NCI-H2107 (cell line): ENCODE data around the gene CASS4.

Source experiments
- DNase-seq: peaks from one replicate; lab custom pipeline; 2025; lab: John Stamatoyannopoulos, UW

CASS4 gene

DNA sequence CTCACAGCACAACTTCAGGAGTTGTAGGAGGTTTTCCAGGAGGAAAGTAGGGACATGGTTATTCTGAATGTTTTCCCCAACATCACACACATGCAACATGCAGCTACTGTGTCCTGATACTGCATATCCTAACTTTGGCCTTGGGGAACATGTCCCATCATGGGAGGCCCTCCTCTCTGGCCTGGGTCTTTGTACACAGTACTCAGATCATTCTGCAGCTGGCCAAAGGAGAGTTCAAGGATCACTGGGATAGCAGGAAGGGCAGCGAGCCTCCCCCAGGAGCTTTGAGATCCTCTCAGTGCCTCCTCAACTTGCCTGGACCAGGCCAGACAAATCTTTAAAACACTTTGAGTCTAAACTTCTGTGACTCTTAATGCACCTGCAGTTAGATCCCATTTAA, 12.9 kb downstream of the CASS4 start:
- DNase-seq = no peak

DNA sequence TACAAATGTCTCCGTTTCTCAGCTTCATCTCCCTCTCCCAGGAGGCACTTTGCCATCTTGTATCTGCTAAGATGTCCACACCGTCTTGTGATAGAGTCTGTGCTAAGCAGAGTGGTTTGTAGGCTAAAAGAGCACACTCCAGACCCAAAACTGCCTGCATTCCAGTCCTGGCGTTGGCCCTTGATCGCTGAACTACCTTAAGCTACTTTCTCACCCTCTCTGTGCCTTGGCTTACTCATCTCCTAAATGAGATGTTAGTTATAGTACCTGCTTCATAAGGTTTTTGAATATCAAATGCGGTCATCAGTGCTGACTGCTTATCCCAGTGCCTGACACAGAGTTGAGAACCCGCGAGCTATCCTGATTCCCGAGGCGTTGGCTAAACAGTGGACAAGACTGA, 14.0 kb downstream of the CASS4 start:
- no peak for DNase-seq

DNA sequence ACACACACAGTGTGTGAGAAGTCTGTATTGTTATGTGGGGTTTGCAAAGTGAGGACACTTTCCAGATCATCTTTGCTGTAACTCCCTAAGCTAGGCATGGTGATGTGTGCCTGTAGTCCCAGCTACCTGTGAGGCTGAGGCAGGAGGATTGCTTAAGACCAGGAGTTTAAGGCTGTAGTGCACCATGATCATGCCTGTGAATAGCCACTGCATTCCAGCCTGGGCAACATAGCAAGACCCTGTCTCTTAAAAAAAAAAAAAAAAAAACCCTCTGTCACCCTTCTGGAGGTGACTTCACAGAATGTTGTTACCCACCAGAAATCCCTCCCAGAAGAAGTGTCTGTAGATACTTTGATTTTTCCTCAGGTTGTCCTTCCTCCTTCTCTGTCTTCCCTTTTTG, 14.9 kb downstream of the CASS4 start:
- DNase-seq = no peak

DNA sequence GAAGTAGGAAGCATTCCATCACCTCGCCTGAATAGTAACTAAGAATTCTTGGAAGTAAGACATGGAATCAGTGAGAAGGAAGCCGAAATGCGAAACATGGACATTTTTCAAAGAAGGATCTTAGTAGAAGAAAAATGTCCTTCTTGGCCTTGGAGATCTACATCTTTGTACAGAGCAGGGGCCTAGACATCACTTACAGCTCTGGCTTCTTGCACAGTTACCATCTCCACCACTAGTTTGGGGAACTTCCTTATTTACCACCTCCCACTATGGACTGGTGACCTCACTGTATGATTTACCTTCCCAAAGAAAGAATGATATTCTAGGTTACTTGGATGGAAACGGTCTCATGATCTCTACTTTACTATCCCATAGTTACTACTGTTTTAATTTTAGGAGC, 15.7 kb downstream of the CASS4 start:
- DNase-seq = no peak

DNA sequence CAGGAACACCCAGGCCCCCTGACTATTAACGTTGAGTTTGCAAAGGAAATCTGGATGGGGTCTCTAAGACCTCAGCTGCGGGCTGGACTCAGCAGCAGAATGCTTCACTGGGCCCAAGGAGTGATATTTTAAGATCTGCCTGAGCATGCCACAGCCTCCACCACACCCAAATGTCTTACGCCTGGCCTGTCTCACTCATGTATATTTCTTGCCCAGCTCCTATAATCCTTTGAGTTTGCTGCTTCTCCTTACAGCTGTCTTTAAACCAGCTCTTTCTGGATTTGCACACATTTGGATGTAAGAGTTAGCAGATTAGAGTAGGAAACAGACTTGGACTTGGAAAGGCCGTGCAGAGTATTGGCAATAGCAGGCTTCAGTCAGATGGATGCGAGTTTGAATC, 16.4 kb downstream of the CASS4 start:
- DNase-seq = no peak

DNA sequence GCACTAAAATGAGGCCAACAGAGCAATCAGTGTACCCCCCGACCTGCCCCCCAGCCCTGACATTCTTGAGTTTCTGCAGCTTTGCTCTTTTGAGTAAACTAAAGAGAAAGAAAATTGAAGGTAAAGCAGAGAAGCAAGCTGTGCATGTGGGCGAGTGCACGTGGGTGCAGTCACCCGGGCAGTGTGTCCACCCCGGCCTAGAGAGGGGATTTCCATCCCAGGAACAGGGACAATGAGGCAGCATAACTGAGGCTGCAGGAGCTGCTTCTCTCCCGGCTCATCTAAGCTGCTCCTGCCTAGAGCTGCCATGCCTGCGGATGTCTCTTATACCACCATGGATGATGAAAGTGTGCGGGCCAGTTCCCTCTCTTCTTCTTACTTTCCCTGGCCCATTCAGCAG, 16.8 kb downstream of the CASS4 start:
- no peak for DNase-seq

DNA sequence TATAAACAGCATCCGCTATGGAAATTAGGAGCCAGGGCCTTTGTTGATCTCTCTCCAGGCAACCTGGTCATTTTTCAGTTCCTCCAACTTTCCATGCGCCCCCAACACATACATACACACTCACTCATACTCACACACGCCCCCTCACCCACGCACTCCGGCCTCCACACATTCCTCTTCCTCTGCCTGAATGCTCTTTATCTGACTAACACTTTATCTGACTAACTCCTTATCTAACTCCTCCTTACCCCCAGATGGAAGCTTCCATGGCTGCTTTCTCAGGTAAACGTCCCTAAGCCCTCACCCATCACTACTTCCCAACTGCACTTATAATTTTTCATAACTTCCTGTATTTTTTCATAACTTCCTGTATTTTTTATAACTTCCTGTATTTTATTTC, 17.4 kb downstream of the CASS4 start:
- DNase-seq = no peak

DNA sequence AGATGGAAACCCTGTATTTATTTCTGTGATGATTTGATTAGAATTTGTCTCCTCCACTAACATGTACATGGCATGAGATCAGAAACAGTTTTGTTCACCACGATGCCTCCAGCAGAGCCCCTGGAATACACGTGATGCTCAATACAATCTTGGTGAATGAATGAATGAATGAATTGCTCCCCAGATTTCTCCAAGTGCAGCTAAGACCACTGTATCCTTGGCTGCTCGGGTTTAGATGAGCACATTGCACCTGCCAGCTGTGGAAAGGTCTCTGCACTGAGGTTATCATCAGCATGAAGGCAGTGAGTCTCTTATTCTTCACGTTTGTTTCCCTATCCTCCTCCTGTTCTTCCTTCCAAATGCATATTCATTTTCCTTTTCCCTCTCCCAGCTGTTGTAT, 17.9 kb downstream of the CASS4 start:
- no peak for DNase-seq

DNA sequence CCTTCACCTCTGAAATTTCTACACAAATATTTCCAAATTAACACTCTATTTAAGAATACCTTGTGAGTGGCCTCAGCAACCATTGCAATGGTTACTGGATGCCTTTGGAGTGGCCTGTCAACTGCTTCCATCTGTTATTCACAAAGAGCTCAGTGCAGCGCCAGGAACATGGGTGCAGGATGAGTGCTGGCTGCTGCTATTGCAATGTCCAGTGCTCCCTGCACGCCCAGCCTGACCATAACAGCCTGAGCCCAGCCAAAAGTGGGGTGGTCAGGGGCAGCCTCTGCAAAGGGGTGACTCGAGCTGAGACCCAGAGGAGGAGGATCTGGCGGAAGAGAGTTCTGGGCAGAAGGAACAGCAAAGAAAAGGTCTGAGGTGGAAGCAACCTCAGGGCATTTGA, 18.4 kb downstream of the CASS4 start:
- DNase-seq = no peak

DNA sequence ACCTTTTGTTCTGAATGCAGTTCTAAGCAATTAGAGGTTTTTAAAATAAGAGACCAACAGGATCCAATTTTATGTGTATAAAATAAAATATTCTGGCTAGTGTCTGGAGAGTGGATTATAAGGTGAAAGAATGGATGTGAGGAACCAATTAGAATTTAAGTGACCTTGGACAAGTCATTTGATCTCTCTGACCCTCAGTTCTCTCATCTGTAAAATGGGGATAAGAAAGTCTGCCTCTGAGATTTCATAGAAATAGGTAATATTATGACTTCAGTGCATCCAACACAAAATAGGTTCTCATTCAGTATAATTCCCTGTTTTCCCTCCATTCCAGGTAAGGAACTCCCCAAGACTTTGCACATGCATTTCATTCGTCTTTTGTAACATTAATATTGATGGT, 18.9 kb downstream of the CASS4 start:
- DNase-seq = no peak

DNA sequence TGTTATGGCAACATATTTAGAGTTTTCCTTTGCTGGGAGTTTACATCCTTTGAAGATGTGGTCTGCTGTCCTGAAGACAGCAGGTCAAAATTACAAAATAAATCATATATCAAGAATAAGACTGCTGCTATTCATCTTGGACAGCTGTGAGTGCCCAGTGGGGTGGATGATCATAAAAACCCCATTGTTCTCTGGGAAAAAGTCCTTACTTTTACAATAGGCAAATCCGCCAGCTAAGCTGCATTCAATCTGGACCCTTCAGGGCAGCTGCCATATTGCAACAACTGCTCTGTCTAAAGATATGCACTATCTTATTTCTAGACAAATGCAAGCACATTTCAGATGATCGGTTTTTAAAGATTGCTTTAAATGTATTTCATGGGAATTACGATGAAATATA, 19.4 kb downstream of the CASS4 start:
- DNase-seq = no peak

DNA sequence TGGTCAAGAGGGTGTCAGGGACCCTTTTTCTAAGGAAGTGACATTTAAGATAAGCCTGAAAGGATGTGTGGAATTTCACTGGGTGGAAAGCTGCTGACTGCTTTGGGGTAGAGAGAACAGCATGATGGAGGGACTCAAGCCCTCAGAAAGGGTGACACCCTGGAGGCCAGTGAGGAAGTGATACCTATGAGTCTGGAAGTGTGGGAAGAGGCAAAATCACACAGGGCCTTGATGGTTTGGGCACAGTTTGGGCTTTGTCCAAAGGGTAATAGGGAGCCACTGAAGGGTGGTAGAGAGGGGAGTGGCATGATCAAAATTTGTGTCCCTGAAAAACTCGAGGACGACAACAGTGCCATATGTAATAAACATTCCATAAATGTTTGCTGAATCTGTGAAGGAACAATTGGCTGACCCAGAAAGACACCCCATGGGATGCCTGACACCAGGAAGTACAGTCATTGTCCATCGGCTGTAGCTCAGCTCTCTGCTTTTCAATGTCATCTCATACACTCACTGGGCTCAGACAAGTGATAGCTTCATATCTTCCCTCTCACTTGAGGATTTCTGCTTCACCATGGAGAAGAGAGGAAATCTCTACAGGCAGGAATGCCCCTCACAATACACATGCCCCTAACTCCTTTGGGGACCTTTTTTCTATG, 21.3 kb downstream of the CASS4 start:
- no peak for DNase-seq

DNA sequence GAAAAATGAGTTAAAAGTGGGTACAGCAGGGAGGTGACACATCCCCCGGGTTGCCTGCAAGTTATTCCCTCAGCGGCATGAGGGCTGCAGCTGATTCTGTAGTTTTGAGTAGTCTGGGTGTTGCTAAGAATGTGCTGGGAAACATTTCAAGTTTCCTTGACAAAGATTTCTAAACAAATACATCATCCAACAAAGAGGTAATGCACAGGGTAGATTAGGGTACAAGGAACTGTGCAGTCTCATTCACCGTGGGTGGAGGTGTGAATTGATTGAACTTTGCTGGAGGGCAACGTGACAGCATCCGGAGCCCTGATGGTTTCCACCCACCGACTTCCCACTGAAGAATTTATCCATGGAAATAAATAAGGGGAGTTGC, 21.8 kb downstream of the CASS4 start:
- DNase-seq = no peak

DNA sequence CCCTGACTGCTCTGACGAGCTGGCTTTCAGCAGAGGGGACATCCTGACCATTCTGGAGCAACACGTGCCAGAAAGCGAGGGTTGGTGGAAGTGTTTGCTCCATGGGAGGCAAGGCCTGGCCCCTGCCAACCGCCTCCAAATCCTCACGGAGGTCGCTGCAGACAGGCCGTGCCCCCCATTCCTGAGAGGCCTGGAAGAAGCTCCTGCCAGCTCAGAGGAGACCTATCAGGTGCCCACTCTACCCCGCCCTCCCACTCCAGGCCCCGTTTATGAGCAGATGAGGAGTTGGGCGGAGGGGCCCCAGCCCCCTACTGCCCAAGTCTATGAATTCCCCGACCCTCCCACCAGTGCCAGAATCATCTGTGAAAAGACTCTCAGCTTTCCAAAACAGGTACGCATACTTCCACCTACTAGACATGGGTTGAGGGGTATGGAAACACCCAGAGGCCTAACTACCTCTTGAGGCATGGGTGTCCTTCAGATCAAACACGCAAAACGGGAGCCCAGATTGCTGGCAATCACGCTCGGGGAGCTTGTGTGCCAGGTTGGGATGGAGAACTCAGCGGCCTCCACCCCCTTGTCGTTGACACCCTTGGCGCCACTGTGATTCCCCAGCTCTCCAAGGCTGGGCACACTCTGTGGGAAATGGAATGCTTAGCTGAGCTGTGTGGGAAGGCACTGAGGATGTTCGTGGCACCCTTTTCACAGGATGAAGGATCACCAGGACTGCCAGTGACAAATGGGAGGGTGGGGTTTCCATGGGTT, 25.3 kb downstream of the CASS4 start:
- no peak for DNase-seq

DNA sequence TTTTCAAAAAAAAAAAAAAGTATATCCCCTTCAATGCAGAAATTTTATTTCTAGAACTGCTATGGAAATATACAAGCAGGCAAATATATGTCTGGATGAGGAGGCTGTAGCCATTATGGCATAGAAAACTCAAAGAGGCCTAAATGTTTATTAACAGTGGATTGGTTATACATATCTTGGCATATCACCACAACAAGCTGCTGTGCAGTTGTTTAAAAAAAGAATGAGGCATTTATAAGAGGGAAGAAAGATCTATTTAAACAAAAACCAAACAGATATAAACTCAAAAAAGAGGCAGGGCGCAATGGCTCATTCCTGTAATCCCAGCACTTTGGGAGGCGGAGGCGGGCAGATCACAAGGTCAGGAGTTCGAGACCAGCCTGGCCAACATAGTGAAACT, 26.2 kb downstream of the CASS4 start:
- DNase-seq = no peak

DNA sequence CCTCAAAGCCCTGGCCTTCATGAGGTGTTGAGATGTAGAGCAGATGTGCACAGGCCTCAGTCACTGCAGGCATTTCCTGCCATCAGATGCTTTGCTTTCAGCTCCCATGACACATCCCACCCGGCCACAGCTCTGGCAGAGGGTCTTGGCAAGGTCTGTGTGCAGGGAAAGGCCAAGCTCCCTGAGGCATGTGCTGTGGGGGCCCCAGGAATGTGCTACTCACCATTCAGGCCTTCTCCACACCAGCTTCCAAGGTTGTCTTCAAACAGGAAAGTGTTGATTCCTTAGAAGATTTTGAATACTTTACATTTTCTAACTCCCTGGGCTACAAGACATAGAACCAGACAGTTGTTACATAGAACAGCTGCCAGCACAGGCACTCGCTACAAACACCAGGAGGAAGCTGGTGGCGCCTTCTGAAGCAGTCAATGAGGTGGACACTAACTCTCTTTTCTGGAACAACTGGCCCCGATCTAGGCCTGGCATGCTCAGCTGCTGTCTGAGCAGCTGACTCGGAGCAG, 27.8 kb downstream of the CASS4 start:
- DNase-seq = no peak

DNA sequence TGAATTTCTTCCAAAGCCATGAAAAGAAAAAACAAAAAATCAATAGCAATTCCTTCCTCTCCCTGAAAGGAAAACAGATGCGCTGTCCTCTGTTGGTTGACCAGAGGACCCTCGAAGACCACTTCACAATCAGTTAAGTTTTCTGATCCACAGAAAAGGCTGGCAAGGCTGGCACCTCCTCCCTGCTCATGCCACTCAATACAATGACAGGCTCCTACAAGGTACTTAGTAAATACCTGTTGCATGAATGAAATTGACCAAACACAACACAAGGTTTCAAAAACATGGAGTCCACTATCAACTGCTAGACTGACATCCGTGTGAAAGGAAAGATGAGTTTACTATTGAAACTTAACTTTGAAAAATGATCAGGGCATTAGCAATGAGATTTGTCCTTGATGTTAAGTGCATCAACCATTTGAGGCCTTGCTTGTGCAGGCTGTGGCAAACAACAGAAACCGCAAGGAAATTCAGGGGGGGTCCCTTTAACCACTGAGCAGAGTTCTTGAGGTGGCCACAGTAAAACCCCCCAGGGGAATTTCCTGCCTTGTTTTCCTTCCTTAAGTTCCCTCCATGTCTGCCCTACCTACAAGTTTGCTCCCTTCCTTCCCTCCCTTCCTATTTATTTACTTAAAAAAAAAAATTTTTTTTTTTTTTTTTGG, 28.4 kb downstream of the CASS4 start:
- DNase-seq = no peak

DNA sequence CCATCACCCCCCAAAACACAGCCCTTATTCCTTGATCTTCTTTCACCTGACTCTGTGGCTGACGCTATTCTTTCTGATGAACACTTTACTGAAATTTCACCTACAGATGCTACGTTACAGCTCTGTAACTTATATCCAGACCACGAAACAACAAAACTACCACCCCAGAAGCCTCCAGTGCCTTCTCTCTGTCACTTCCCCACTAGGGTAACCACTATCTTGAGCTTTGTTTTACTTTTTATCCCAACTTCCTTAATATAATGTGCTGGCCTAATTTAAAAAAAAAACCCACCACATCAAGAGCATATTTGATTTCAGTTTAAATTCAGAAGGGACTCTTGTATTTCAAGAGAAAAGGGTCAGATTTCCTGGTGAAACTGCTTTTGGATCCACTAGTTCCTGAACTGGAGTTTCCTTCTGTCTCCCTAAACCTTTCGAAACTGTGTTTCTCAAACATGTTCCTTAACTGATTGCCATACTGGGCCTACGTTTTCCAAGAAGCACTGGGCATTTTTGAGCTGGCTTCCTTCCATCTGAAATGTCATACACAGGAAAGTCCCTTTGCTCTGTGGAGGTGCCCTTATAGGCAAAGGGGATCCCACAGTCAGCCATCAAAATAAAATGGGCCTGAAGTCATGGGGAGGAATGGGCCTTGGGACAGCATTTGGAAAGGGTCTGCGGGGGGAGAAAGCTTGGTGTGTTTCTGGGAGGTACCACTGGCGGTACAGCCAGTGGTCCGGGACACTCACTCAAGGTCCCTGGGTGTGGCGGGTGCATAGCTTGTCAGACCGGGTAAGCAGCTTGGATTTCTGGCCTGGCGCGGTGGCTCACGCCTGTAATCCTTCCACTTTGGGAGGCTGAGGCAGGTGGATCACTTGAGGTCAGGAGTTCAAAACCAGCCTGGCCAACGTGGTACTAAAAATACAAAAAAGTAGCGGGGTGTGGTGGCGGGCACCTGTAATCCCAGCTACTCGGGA, 30.6 kb downstream of the CASS4 start:
- no peak for DNase-seq

DNA sequence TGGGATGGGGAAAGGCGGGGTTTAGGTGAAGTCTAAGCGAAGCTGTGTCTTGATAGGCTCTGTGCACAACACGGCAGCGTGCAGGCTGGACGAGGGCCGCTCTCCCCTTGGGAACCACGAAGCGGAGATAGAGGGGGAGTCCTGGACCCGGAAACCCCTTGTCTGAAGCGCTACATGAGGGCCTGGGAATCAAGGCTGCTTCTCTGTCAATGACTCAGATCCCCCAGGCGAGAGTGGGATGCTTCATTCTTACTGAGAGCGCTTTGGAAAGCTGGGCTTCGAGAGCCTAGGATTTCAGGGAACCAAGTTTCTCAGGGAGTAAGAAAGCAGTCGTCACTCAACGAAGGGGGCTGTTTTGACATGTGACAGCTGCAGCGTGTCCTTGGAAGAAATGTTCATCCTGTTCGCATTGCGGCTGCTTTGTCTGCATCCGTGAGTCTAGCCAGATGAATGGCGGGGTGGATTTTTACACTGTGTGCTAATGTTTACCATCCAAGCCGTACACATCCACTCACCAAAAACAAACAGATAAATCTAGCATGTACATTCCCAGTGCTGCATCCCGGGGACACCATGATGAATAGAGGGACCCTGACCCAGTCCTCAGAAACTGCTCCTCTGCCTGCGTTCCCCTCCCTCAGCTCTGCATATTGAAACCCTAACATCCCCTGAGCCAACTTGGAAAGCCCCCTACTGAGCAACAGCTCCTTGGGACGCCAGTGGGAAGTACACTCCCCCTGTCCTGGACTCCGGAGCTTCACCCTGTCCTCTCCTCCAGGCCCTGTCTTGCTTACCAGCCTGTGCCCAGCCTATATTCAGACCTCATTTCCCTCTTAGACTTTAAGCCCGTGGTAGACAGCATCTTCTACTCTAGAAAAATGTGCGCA, 31.8 kb downstream of the CASS4 start:
- no peak for DNase-seq

DNA sequence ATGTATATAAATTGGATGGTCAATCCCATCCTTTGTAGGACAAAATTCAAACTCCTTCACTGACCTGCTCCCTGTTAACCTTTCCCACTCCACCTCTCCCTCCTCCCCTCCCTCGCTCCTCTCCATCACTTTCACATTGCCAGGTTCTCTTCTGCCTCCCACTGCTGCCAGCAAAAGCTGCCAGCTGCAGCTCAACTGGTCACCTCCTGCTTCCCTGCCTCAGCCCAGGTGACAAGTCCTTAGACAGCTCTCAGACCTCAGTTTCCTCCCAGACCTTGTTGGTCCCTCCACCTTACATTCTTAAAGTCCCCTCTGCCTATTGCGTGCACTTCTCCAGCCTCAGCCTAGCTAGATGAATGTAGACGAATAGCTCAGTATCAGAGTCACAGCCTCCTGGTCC, 33.1 kb downstream of the CASS4 start:
- DNase-seq = no peak

DNA sequence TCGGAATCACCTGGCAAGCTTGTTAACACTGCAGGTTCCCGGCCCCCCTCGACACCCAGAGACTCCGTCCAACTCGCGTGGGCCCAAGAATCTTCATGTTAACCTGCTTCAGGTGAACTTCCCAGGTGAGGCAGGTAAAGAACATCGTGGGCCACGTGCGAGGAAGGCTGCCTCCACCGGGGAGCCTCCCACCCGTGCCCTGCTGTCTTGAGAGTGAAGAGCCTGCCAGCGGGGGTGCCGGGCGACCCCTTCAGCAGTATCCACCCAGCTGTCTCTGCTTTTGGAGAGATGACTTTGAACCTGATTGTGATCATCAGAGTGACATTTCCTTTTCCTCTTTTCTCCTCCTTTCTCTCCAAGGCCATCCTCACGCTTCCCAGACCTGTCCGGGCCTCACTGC, 33.5 kb downstream of the CASS4 start:
- DNase-seq = no peak
